ENCODE results near the gene GDAP1L1.
A peak's percentile ranks its signal among the peaks of the same experiment; 100 is the strongest.

Gene GDAP1L1

GRCh38 chr20:44247131-44247571 is at the start of gene GDAP1L1:
TSS of gene GDAP1L1 (plus strand) at chr20:44247308. CDS start at chr20:44247335, 27 bp downstream.
- DNase-seq (ENCODE audit: low spot score): no peak

- no peak for DNase-seq (ENCODE audit: low spot score)
Measured at GRCh38 chr20:44198872-44199271, 48.2 kb upstream of the GDAP1L1 start.

- DNase-seq (ENCODE audit: low spot score): no peak
Measured at GRCh38 chr20:44199877-44200276, 47.2 kb upstream of the GDAP1L1 start.

- no peak for DNase-seq (ENCODE audit: low spot score)
Measured at GRCh38 chr20:44200371-44200770, 46.7 kb upstream of the GDAP1L1 start.

GRCh38 chr20:44200983-44201382 is 46.1 kb upstream of the GDAP1L1 start:
- no peak for DNase-seq (ENCODE audit: low spot score)

- DNase-seq (ENCODE audit: low spot score): no peak
Measured at GRCh38 chr20:44203161-44203560, 43.9 kb upstream of the GDAP1L1 start.

- no peak for DNase-seq (ENCODE audit: low spot score)
Measured at GRCh38 chr20:44204156-44204831, 42.8 kb upstream of the GDAP1L1 start.

- DNase-seq (ENCODE audit: low spot score): no peak
Measured at GRCh38 chr20:44204832-44205215, 42.3 kb upstream of the GDAP1L1 start.

- no peak for DNase-seq (ENCODE audit: low spot score)
Measured at GRCh38 chr20:44206132-44206531, 41.0 kb upstream of the GDAP1L1 start.

- DNase-seq (ENCODE audit: low spot score): no peak
Measured at GRCh38 chr20:44207126-44207723, 39.9 kb upstream of the GDAP1L1 start.

- DNase-seq (ENCODE audit: low spot score): no peak
Measured at GRCh38 chr20:44208165-44208564, 38.9 kb upstream of the GDAP1L1 start.

- DNase-seq (ENCODE audit: low spot score): no peak
Measured at GRCh38 chr20:44208770-44209169, 38.3 kb upstream of the GDAP1L1 start.

GRCh38 chr20:44209686-44210405 is 37.3 kb upstream of the GDAP1L1 start:
- DNase-seq (ENCODE audit: low spot score): no peak

- DNase-seq (ENCODE audit: low spot score): peak; percentile 92
Measured at GRCh38 chr20:44210406-44211176, 36.5 kb upstream of the GDAP1L1 start, which contains the start of gene OSER1. TSS of gene OSER1 (minus strand) at chr20:44210771. CDS start at chr20:44206957, 3,814 bp downstream.

- DNase-seq (ENCODE audit: low spot score): no peak
Measured at GRCh38 chr20:44211177-44212039, 35.7 kb upstream of the GDAP1L1 start.

GRCh38 chr20:44212792-44213191 is 34.3 kb upstream of the GDAP1L1 start:
- DNase-seq (ENCODE audit: low spot score): no peak

GRCh38 chr20:44215125-44215524 is 32.0 kb upstream of the GDAP1L1 start:
- peak; percentile 49 for DNase-seq (ENCODE audit: low spot score)

GRCh38 chr20:44217342-44218092 is 29.6 kb upstream of the GDAP1L1 start:
- peak; percentile 51 for DNase-seq (ENCODE audit: low spot score)

- DNase-seq (ENCODE audit: low spot score): no peak
Measured at GRCh38 chr20:44218446-44218845, 28.7 kb upstream of the GDAP1L1 start.

- DNase-seq (ENCODE audit: low spot score): no peak
Measured at GRCh38 chr20:44219170-44219730, 27.9 kb upstream of the GDAP1L1 start.
